Pancreas (tissue), 10 donors: ENCODE results near the gene KLHL26. TPM values are rescaled to one million over a fixed set of nuclear protein-coding genes. Genes with fewer than 3 reads are reported as not detected.

ENCODE experiments used
- ATAC-seq, 4 donors: fragments of 200-7000 bp; cut with Tn5 transposase; one replicate each; pipeline versions ENCODE4 v1.8.0 to v1.9.1; 2020; ENCODE audit warnings: mild to moderate bottlenecking in 4 of 4, moderate library complexity in 4 of 4
- DNase-seq, 6 donors: peaks; one replicate each; pipeline ENCODE4 v3.0.0-alpha.2; 2020
- FAIRE-seq: peaks from 2 replicates; lab custom pipeline; 2012; peaks lifted over from hg19 to GRCh38; lab: Jason Lieb, UNC
- H3K27ac ChIP-seq, 4 donors: fragments of 200-600 bp; sonication (generic); 1 replicate in 3 of 4; 2 replicates in 1 of 4; pipeline versions ENCODE4 v1.5.0 to v1.8.0; 2020
- H3K27me3 ChIP-seq, 4 donors: fragments of 200-600 bp; one replicate each; pipeline ENCODE4 v1.8.0; 2021
- H3K36me3 ChIP-seq, 3 donors: fragments of 200-600 bp; sonication (generic) in 1 of 3; one replicate each; pipeline versions ENCODE4 v1.5.0 to v1.8.0; 2020 to 2021
- H3K4me1 ChIP-seq, 3 donors: fragments of 200-600 bp; one replicate each; pipeline ENCODE4 v1.8.0; 2021
- H3K4me3 ChIP-seq, 4 donors: fragments of 200-600 bp; sonication (generic) in 2 of 4; one replicate each; pipeline versions ENCODE4 v1.5.0 to v1.8.0; 2020 to 2021
- H3K9me3 ChIP-seq, 4 donors: fragments of 200-600 bp; one replicate each; pipeline ENCODE4 v1.8.0; 2021
- WGBS, 2 donors: extraction: QIAGEN DNeasy Blood & Tissue Kit; methylation state at CpG; one replicate each; pipeline ENCODE4 v1.1.7; 2013; 5-methylcytosine and 5-hydroxymethylcytosine counted together
- intact Hi-C, 3 donors: fragments of 100-400 bp; cut with DNase I; formaldehyde crosslinking; loops; one replicate each; pipeline versions ENCODE4 v1.11.1 to v1.14.2; 2022
- polyA plus RNA-seq, 2 donors: library from polyadenylated mRNA; stranded (reverse); fragments of 200-250 nt; gene quantifications; one replicate each; pipeline ENCODE4 v1.2.3, GENCODE V29; 2013
- total RNA-seq, 6 donors: library from RNA; stranded (reverse); fragmentation: NEBNext Ultra II Directional in 4 of 6; extraction: Animal tissue kit (Norgen Biotek cat#: 25700) in 4 of 6; gene quantifications; one replicate each; pipeline versions ENCODE4 v1.2.1 to v1.2.4, GENCODE V29; 2021 to 2023
- TF ChIP-seq, protein P1 (sequence below), 4 donors: fragments of 200-600 bp; sonication (generic) in 3 of 4; IDR thresholded peaks; one replicate each; pipeline versions ENCODE4 v1.5.0 to v1.8.0; 2021; ENCODE audit warnings: antibody characterized with exemption in 4 of 4
- donor health status: healthy with polysubstance abuse.
- donor health status: DM: no; HTN: no; CAD: no; lungs with moderate emphysema.
- donor health status: DM: no; HTN: no; CAD: no.
- donor health status: control.
- donor health status: control.
- donor health status: Bipolar disorder and iron deficiency.
- donor health status: DM: yes; HTN: yes; CAD: no.
- donor health status: DM: no; HTN: no; CAD: no.
- donor health status: DM: no; HTN: no; CAD: no.
- donor health status: DM: yes; HTN: yes; CAD: no.

KLHL26 gene
- total and polyA plus RNA-seq, 8 donors, result 3.2 to 7.8 (median 5.0) TPM

DNA sequence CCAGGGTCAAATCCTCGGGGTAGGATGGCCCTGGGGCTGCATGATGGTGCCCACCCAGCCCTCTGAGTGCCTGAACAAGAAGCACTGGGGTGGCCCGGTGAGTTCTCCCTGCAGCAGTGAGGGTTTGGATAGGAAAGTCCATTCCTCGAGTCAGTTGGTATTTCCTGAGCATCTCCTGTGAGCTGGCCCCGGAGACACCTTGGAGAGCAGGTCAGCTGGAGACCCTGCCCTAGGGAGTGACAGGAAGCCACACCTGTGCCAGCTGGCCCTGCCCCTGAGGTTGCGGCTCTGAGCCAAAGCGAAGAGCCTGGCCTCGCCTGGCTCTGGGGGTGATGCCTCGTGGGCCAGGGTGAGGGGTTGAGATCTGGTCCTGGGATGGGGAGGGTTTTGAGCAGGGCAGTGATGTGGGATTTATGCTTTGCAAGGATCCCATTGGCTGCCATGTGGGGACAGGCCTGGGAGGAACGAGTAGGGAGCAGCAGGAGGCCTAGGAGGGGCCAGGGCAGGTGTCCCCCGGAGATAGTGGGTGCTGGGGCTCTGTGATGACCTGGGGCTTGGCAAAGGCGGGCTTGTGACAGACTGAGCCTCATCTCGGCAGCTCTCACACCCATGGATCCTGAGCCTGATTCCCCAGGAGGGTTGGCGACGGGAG is 62.7 kb downstream of the KLHL26 start:
- Histone ChIP-seq H3K4me1 (peaks cover 0 to 7% (median 0%) of the 10 kb centered on the region in 3 donors), H3K36me3 (no peaks in the 10 kb centered on the region), H3K4me3 (no peak overlapping the region), H3K9me3 (no peaks in the 10 kb centered on the region), H3K27me3 (no peaks in the 10 kb centered on the region), H3K27ac (peak overlapping the region; percentile 23 to 67 (median 47))
- TF ChIP-seq, protein P1, sequence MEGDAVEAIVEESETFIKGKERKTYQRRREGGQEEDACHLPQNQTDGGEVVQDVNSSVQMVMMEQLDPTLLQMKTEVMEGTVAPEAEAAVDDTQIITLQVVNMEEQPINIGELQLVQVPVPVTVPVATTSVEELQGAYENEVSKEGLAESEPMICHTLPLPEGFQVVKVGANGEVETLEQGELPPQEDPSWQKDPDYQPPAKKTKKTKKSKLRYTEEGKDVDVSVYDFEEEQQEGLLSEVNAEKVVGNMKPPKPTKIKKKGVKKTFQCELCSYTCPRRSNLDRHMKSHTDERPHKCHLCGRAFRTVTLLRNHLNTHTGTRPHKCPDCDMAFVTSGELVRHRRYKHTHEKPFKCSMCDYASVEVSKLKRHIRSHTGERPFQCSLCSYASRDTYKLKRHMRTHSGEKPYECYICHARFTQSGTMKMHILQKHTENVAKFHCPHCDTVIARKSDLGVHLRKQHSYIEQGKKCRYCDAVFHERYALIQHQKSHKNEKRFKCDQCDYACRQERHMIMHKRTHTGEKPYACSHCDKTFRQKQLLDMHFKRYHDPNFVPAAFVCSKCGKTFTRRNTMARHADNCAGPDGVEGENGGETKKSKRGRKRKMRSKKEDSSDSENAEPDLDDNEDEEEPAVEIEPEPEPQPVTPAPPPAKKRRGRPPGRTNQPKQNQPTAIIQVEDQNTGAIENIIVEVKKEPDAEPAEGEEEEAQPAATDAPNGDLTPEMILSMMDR (IDR thresholded peaks at IDR 0.05), result no peak
- 74 to 81% methylated on average over 14 of the region's 14 CpGs for WGBS, 2 donors
- intact Hi-C loops, result no loop called here
- ATAC-seq, result no peak
- DNase-seq, result no peak
- no peak for FAIRE-seq

DNA sequence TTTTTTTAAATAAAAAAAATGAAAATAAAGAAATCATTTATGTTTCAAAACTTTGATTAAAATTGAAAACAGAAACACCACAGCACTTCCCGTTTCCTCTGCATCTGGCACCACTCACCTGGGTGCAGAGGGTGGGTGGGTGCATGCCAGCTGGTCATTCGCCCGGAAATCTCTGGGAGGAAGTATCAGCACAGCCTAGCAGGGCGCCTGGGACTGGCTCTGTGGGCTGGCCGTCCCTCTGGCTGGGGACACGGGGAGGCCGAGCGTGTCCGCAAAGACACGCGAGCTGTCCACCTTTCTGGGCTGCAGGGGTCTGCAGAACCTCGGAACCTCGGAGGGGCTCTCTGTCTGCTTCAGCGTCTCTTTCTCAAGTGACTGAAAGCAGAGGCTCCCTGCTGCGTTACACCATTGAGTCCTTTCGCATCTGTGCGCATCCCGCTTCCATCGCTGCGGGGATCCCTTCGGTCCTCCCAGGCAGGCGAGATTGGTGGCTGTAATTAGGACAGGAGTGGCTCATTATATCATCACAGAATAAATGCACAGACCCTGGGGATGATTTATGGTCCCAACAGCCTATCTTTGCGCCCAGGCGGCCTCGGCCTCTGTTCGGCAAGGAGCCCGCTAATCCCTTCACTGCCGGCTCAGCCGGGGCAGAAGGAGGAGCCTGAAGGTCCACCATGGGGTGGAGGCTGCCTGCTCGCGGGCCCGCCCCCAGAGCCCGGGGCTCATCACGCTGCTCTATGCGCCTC is 63.8 kb downstream of the KLHL26 start:
- H3K27me3 ChIP-seq, result no peaks in the 10 kb centered on the region
- ATAC-seq (peak; percentile 94 to 96 (median 96)), DNase-seq (peak; percentile 88 to 96 (median 90)), FAIRE-seq (no peak)
- intact Hi-C loops, result no loop called here
- H3K9me3 ChIP-seq, result no peaks in the 10 kb centered on the region
- peak overlapping the region; percentile 29 to 67 (median 54) for H3K27ac ChIP-seq
- no peaks in the 10 kb centered on the region for H3K36me3 ChIP-seq
- 15 to 31% methylated on average over 35 of the region's 35 CpGs for WGBS, 2 donors
- peak overlapping the region in 2 of 4 donors; percentile 16 to 23 for H3K4me3 ChIP-seq
- TF ChIP-seq, protein P1 (IDR thresholded peaks at IDR 0.05), result no peak
- H3K4me1 ChIP-seq, result peaks cover 0 to 7% (median 0%) of the 10 kb centered on the region in 3 donors

GRCh38 chr19:18701250-18701608 is 64.4 kb downstream of the KLHL26 start:
- H3K27ac ChIP-seq, result peak overlapping the region; percentile 28 to 65 (median 36)
- peaks cover 0 to 7% (median 0%) of the 10 kb centered on the region in 3 donors for H3K4me1 ChIP-seq
- TF ChIP-seq, protein P1 (IDR thresholded peaks at IDR 0.05), result no peak
- peak overlapping the region in 2 of 4 donors; percentile 16 to 23 for H3K4me3 ChIP-seq
- DNase-seq (no peak), FAIRE-seq (no peak), ATAC-seq (peak; percentile 4 to 33 (median 18))
- intact Hi-C loops, result no loop called here
- no peaks in the 10 kb centered on the region for H3K36me3 ChIP-seq
- H3K27me3 ChIP-seq, result no peaks in the 10 kb centered on the region
- 22 to 37% methylated on average over 7 of the region's 7 CpGs for WGBS, 2 donors
- no peaks in the 10 kb centered on the region for H3K9me3 ChIP-seq

DNA sequence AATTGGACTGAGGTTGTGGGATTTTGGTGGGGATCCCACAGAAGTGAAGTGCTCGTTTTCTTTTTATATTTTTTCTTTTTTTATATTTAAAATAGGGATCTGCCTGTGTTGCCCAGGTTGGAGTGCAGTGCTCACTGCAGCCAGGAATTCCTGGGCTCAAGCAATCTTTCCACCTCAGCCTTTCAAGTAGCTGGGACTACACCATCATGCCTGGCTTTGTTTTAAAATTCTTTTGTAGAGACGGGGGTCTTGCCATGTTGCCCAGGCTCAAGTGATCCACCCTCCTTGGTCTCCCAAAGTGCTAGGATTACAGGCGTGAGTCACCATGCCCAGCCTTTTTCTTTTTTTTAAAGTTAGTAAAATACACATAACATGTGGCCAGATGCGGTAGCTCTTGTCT is 67.2 kb downstream of the KLHL26 start:
- DNase-seq (no peak), ATAC-seq (no peak), FAIRE-seq (no peak)
- intact Hi-C loops, result no loop called here
- peaks cover 0 to 7% (median 0%) of the 10 kb centered on the region in 3 donors for H3K4me1 ChIP-seq
- H3K27me3 ChIP-seq, result no peaks in the 10 kb centered on the region
- H3K9me3 ChIP-seq, result no peaks in the 10 kb centered on the region
- H3K27ac ChIP-seq, result no peak overlapping the region
- no peak overlapping the region for H3K4me3 ChIP-seq
- no peaks in the 10 kb centered on the region for H3K36me3 ChIP-seq
- TF ChIP-seq, protein P1 (IDR thresholded peaks at IDR 0.05), result no peak
- 84% methylated on average over 4 of the region's 4 CpGs for WGBS, 2 donors
